HepG2 (cell line): ENCODE measurements around the gene SAPCD1. TPM values are rescaled to one million over a fixed set of nuclear protein-coding genes. Genes with fewer than 3 reads are reported as not detected.

Source experiments
- ATAC-seq: fragments of 200-7000 bp; cut with Tn5 transposase; 3 replicates; pipeline ENCODE4 v1.9.1; 2020; ENCODE audit warnings: mild to moderate bottlenecking, moderate library complexity
- BruUV-seq: library from RNA; stranded (reverse); fragments of 400-500 nt; replicated peaks from 2 replicates; lab custom pipeline; 2021; lab: Mats Ljungman, UMichigan
- CTCF ChIA-PET: fragments of 300-600 bp; formaldehyde crosslinking; extraction: SDS; loops from one replicate; lab custom pipeline; 2021; ENCODE audit warnings: low total read pairs, inconsistent platforms, low intra/inter-chr PET ratio; lab: Yijun Ruan, JAX
- POLR2A ChIA-PET: fragments of 350-600 bp; sonication (Branson Sonifier 250); formaldehyde crosslinking; loops from one replicate; lab custom pipeline; 2020; ENCODE audit warnings: antibody characterized with exemption, inconsistent platforms; lab: Yijun Ruan, JAX
- DNase-seq: peaks from one replicate; pipeline ENCODE4 v3.0.0-alpha.2; 2015; ENCODE audit warnings: low spot score
- FAIRE-seq: peaks from 3 replicates; lab custom pipeline; 2011; peaks lifted over from hg19 to GRCh38; lab: Jason Lieb, UNC
- H2AFZ ChIP-seq: one replicate; pipeline ENCODE4 v1.6.1; 2011; ENCODE audit warnings: low read length, inconsistent platforms
- H3K27ac ChIP-seq: fragments of 300-600 bp; 3 replicates; pipeline ENCODE4 v1.8.0; 2011; ENCODE audit warnings: mixed run types, mild to moderate bottlenecking, mixed read lengths, low read length, inconsistent platforms; ENCODE audit not compliant: insufficient read depth; ENCODE audit errors: extremely low read length
- H3K27me3 ChIP-seq, 2 experiments: fragments of 200-600 bp in 1 of 2; 2 replicates in 1 of 2; 3 replicates in 1 of 2; pipeline versions ENCODE4 v1.6.0 to v1.8.0; 2011; ENCODE audit warnings: low read length in 2 of 2, mild to moderate bottlenecking in 2 of 2, moderate library complexity in 2 of 2, inconsistent platforms in 1 of 2; ENCODE audit not compliant: insufficient read depth in 2 of 2, control insufficient read depth in 1 of 2
- H3K36me3 ChIP-seq, 2 experiments: fragments of 200-600 bp in 1 of 2; replicated peaks in 1 of 2; 2 replicates in 1 of 2; 3 replicates in 1 of 2; pipeline versions ENCODE4 v1.5.1 to v1.8.0; 2011; ENCODE audit warnings: low read length in 2 of 2, inconsistent platforms in 1 of 2; ENCODE audit not compliant: insufficient read depth in 2 of 2, control insufficient read depth in 1 of 2
- H3K4me1 ChIP-seq: 2 replicates; pipeline ENCODE4 v1.5.1; 2012; ENCODE audit warnings: low read length, inconsistent platforms; ENCODE audit not compliant: insufficient read depth
- H3K4me2 ChIP-seq: 2 replicates; pipeline ENCODE4 v1.6.0; 2011; ENCODE audit warnings: low read depth, low read length, inconsistent platforms
- H3K4me3 ChIP-seq, 3 experiments: fragments of 200-600 bp in 1 of 3; sonication (generic), shearing (Covaris generic) in 1 of 3; replicated peaks in 1 of 3; 2 replicates each; pipeline ENCODE4 v1.5.1; 2011 to 2016; ENCODE audit warnings: low read length in 3 of 3, inconsistent platforms in 2 of 3, low read depth in 2 of 3, mild to moderate bottlenecking in 2 of 3, control low read depth in 1 of 3, mixed read lengths in 1 of 3; ENCODE audit not compliant: insufficient read depth in 1 of 3
- H3K79me2 ChIP-seq: one replicate; pipeline ENCODE4 v1.6.1; 2011; ENCODE audit warnings: low read length, inconsistent platforms; ENCODE audit not compliant: insufficient read depth
- H3K9ac ChIP-seq: 2 replicates; pipeline ENCODE4 v1.6.0; 2011; ENCODE audit warnings: mild to moderate bottlenecking, low read depth, low read length, inconsistent platforms; ENCODE audit not compliant: insufficient read depth
- H3K9me3 ChIP-seq: 2 replicates; pipeline ENCODE4 v1.5.1; 2012; ENCODE audit warnings: mild to moderate bottlenecking, low read length
- H4K20me1 ChIP-seq: 2 replicates; pipeline ENCODE4 v1.6.0; 2011; ENCODE audit warnings: inconsistent platforms, mild to moderate bottlenecking, low read length, moderate library complexity; ENCODE audit not compliant: insufficient read depth
- SCMH1 ChIP-seq: sonication (generic); formaldehyde crosslinking; IDR thresholded peaks from 2 replicates; pipeline ENCODE4 v1.9.0; 2021; ENCODE audit warnings: missing genetic modification reagents, mild to moderate bottlenecking, borderline replicate concordance
- WGBS: methylation state at CpG from one replicate; pipeline ENCODE4 v1.1.6; 2017; ENCODE audit warnings: low lambda C conversion rate; 5-methylcytosine and 5-hydroxymethylcytosine counted together
- in situ Hi-C: cut with HindIII; loops from 2 replicates; pipeline ENCODE4 v1.10.0; 2017; ENCODE audit warnings: low pct_unique_long_range_greater_than_20kb; ENCODE audit not compliant: extremely low pct_ligation_motif_present
- intact Hi-C: fragments of 100-400 bp; cut with micrococcal nuclease; formaldehyde crosslinking; loops from one replicate; pipeline ENCODE4 v1.10.0; 2022; ENCODE audit not compliant: unreplicated experiment
- polyA plus RNA-seq, 8 experiments: library from polyadenylated mRNA; depleted of rRNA in 3 of 8; stranded (reverse) in 7 of 8; unstranded in 1 of 8; fragments of >200 nt; fragmentation: Illumina TruSeq in 4 of 8; extraction: Trizol in 4 of 8; gene quantifications; 2 replicates each; pipeline versions ENCODE4 v1.2.1 to v1.2.3, GENCODE V29; 2011 to 2016; ENCODE audit warnings: low read depth in 4 of 8, missing spikeins in 1 of 8, mixed read lengths in 1 of 8; ENCODE audit not compliant: insufficient read depth in 1 of 8
- total RNA-seq, 5 experiments: library from RNA; depleted of rRNA; stranded (reverse); fragments of >200 nt; fragmentation: Illumina TruSeq; extraction: Trizol; gene quantifications; 2 replicates each; pipeline ENCODE4 v1.2.3, GENCODE V29; 2016; ENCODE audit warnings: low read depth in 1 of 5
- TF ChIP-seq, protein P1 (sequence below): sonication (generic); formaldehyde crosslinking; IDR thresholded peaks from 2 replicates; pipeline ENCODE4 v1.4.0; 2020; ENCODE audit warnings: missing genetic modification reagents
- TF ChIP-seq, protein P2 (sequence below): sonication (generic); formaldehyde crosslinking; IDR thresholded peaks from 2 replicates; pipeline ENCODE4 v1.5.0; 2020; ENCODE audit warnings: mild to moderate bottlenecking, missing genetic modification reagents, borderline replicate concordance

Gene SAPCD1
- total and polyA plus RNA-seq, 2 of the 13 experiments (the other 11 are each of a cell fraction or from before 2014, with no cell fraction given) = 2.5 to 3.9 TPM

DNA sequence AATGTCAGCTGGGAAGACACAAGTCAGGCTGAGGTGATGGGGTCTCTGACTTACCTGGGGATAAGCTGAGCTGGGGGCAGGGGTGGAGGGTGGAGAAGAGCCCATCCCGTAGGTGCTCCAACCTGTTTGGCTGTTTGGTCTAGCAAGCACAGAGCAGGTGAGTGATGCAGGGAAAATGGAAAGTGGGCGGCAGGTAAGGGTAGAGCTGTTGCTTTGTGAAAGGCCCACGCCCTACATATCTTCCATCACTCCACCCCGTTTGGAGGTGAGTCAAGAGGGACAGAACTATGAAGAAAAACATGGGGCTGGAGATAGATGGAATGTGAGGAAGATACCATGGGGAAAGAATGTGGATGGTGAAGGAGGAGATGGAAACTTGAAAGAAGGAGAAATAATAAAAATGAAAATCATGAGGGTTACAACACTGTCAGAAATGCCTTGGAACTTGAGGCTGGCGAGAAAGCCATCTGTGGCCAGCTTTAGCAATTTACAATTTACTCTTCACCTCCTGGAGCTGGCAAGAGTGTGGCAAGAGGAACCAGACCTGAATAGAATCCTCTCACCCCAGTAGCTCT, 42.2 kb upstream of the SAPCD1 start (continued):
- TF ChIP-seq, protein P1, sequence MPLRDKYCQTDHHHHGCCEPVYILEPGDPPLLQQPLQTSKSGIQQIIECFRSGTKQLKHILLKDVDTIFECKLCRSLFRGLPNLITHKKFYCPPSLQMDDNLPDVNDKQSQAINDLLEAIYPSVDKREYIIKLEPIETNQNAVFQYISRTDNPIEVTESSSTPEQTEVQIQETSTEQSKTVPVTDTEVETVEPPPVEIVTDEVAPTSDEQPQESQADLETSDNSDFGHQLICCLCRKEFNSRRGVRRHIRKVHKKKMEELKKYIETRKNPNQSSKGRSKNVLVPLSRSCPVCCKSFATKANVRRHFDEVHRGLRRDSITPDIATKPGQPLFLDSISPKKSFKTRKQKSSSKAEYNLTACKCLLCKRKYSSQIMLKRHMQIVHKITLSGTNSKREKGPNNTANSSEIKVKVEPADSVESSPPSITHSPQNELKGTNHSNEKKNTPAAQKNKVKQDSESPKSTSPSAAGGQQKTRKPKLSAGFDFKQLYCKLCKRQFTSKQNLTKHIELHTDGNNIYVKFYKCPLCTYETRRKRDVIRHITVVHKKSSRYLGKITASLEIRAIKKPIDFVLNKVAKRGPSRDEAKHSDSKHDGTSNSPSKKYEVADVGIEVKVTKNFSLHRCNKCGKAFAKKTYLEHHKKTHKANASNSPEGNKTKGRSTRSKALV (CRISPR knock-in tag) = no peak

DNA sequence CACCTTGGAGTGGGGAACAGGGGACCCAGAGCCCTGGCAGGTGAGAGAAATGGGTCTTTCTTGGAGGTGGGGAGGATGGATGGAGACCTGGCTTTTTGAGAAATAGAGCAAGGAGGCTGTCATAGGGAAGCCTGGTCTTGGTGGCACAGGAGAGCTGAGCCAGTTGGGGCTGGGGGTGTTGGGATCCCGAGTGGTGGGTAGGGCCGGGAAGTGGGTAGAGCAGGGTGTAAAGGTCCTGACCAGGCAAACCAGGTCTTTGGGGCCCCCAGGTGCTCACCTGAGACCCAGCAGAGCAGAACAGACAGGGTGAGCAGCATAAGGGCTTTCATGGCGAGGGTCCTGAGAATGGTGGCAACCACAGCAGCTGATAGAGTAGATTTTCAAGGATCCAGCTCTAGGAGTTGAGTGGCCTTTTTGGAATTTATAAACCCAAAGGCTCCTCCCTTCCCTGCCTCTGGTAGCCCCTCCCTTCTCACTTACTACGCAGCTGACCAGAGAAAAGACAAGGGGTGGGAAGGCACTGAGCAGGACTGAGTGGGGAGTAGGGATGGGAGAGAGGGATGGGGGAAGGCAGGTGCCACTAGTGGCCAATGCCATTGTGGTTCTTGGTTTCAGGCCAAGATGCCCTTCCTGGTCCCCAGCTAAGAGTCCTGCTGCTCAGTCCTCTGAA, 41.0 kb upstream of the SAPCD1 start, which contains the start of gene LY6G6C:
LY6G6C (minus strand) TSS at position 396 of the 670 bp plus-strand sequence; CDS start at position 329, 67 bp downstream.
- DNase-seq (no peak), ATAC-seq (no peak), FAIRE-seq (no peak)
- Histone ChIP-seq H3K9me3 (no peaks in the 10 kb centered on the region), H4K20me1 (no peaks in the 10 kb centered on the region), H3K36me3 (no peaks in the 10 kb centered on the region), H3K9ac (no peak within 1 kb of the TSS), H3K4me1 (peaks cover 9% of the 10 kb centered on the region), H2AFZ (no peak within 1 kb of the TSS), H3K27ac (no peak within 1 kb of the TSS), H3K27me3 (peaks cover 3 to 35% of the 10 kb centered on the region in 2 experiments; a peak in 4 of 5 replicates), H3K4me2 (no peak within 1 kb of the TSS), H3K79me2 (no peaks in the 10 kb centered on the region), H3K4me3 (no peak within 1 kb of the TSS)
- in situ Hi-C loops = no loop called here
- POLR2A ChIA-PET = interaction anchor here (3.4 kb wide), 1 partner anchor 106 kb away, joined by 12 read pairs; the partner anchor contains the start of gene HSPA1B
- CTCF ChIA-PET = no interaction called here
- 17% methylated on average over 4 of the region's 4 CpGs for WGBS
- BruUV-seq = no TSS peak
- no peak for TF ChIP-seq SCMH1 (CRISPR knock-in tag)
- TF ChIP-seq, protein P2, sequence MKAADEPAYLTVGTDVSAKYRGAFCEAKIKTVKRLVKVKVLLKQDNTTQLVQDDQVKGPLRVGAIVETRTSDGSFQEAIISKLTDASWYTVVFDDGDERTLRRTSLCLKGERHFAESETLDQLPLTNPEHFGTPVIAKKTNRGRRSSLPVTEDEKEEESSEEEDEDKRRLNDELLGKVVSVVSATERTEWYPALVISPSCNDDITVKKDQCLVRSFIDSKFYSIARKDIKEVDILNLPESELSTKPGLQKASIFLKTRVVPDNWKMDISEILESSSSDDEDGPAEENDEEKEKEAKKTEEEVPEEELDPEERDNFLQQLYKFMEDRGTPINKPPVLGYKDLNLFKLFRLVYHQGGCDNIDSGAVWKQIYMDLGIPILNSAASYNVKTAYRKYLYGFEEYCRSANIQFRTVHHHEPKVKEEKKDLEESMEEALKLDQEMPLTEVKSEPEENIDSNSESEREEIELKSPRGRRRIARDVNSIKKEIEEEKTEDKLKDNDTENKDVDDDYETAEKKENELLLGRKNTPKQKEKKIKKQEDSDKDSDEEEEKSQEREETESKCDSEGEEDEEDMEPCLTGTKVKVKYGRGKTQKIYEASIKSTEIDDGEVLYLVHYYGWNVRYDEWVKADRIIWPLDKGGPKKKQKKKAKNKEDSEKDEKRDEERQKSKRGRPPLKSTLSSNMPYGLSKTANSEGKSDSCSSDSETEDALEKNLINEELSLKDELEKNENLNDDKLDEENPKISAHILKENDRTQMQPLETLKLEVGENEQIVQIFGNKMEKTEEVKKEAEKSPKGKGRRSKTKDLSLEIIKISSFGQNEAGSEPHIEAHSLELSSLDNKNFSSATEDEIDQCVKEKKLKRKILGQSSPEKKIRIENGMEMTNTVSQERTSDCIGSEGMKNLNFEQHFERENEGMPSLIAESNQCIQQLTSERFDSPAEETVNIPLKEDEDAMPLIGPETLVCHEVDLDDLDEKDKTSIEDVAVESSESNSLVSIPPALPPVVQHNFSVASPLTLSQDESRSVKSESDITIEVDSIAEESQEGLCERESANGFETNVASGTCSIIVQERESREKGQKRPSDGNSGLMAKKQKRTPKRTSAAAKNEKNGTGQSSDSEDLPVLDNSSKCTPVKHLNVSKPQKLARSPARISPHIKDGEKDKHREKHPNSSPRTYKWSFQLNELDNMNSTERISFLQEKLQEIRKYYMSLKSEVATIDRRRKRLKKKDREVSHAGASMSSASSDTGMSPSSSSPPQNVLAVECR (CRISPR knock-in tag) = 0 out of 2 replicates have a peak, but pooled peaks have one; percentile 20
- intact Hi-C loops = no loop called here
